SK-N-SH (cell line): ENCODE data around the gene ADCY10. TPM values are rescaled to one million over a fixed set of nuclear protein-coding genes. Genes with fewer than 3 reads are reported as not detected.

Experiments used
- CTCF ChIA-PET: fragments of 300-600, 350-600 bp; formaldehyde crosslinking; extraction: SDS; loops from one replicate; lab custom pipeline; 2021; lab: Yijun Ruan, JAX
- POLR2A ChIA-PET: fragments of 350-600 bp; sonication (Branson Sonifier 250); formaldehyde crosslinking; extraction: SDS; loops from one replicate; lab custom pipeline; 2020; ENCODE audit warnings: antibody characterized with exemption, inconsistent platforms; lab: Yijun Ruan, JAX
- DNase-seq: peaks from one replicate; pipeline ENCODE4 v3.0.0; 2012
- H2AFZ ChIP-seq: fragments of 200-600 bp; sonication (generic); 2 replicates; pipeline ENCODE4 v1.8.1; 2016; ENCODE audit warnings: antibody characterized with exemption, mild to moderate bottlenecking, low read depth
- H3F3A ChIP-seq: fragments of 200-600 bp; sonication (generic); replicated peaks from 2 replicates; pipeline ENCODE3; 2016; ENCODE audit warnings: antibody characterized with exemption, mild to moderate bottlenecking; ENCODE audit not compliant: insufficient read depth
- H3K27ac ChIP-seq, 2 experiments: fragments of 200-500 bp in 1 of 2; fragments of 200-600 bp in 1 of 2; sonication (Bioruptor generic) in 1 of 2; sonication (generic), shearing (Covaris generic) in 1 of 2; 2 replicates each; pipeline versions ENCODE4 v1.5.1 to v1.6.1; 2014 to 2016; ENCODE audit warnings: low read depth in 2 of 2, inconsistent platforms in 1 of 2, low read length in 1 of 2, mild to moderate bottlenecking in 1 of 2, mixed read lengths in 1 of 2
- H3K27me3 ChIP-seq: fragments of 200-600 bp; sonication (generic), shearing (Covaris generic); 2 replicates; pipeline ENCODE4 v1.6.1; 2016; ENCODE audit warnings: mixed run types; ENCODE audit not compliant: insufficient read depth
- H3K36me3 ChIP-seq, 2 experiments: fragments of 200-500 bp in 1 of 2; fragments of 200-600 bp in 1 of 2; sonication (Bioruptor generic) in 1 of 2; sonication (generic) in 1 of 2; replicated peaks in 1 of 2; 2 replicates each; pipeline versions ENCODE3 to v1.5.1; 2014 to 2016; ENCODE audit warnings: low read length in 1 of 2, mild to moderate bottlenecking in 1 of 2; ENCODE audit not compliant: insufficient read depth in 2 of 2, control insufficient read depth in 1 of 2
- H3K4me1 ChIP-seq, 2 experiments: fragments of 200-500 bp in 1 of 2; fragments of 200-600 bp in 1 of 2; sonication (Bioruptor generic) in 1 of 2; sonication (generic), shearing (Covaris generic) in 1 of 2; 2 replicates each; pipeline versions ENCODE4 v1.5.1 to v1.6.1; 2014 to 2016; ENCODE audit warnings: low read depth in 1 of 2, low read length in 1 of 2, mixed run types in 1 of 2; ENCODE audit not compliant: insufficient read depth in 2 of 2, control insufficient read depth in 1 of 2
- H3K4me2 ChIP-seq: fragments of 200-600 bp; sonication (generic), shearing (Covaris generic); 2 replicates; pipeline ENCODE4 v1.6.1; 2017; ENCODE audit warnings: mixed run types
- H3K4me3 ChIP-seq, 2 experiments: fragments of 200-500 bp in 1 of 2; fragments of 200-600 bp in 1 of 2; sonication (Bioruptor generic) in 1 of 2; sonication (generic), shearing (Covaris generic) in 1 of 2; 2 replicates each; pipeline versions ENCODE4 v1.5.1 to v1.8.1; 2014 to 2016; ENCODE audit warnings: low read depth in 2 of 2, inconsistent platforms in 1 of 2, low read length in 1 of 2, mild to moderate bottlenecking in 1 of 2, mixed read lengths in 1 of 2, moderate library complexity in 1 of 2
- H3K79me2 ChIP-seq: fragments of 200-600 bp; sonication (generic); 2 replicates; pipeline ENCODE4 v1.8.1; 2017; ENCODE audit warnings: mild to moderate bottlenecking; ENCODE audit not compliant: insufficient read depth
- H3K9ac ChIP-seq: fragments of 200-600 bp; sonication (generic); 2 replicates; pipeline ENCODE4 v1.6.1; 2017; ENCODE audit warnings: mixed run types
- H3K9me2 ChIP-seq: fragments of 200-600 bp; sonication (generic); 2 replicates; pipeline ENCODE4 v1.6.1; 2017; ENCODE audit warnings: mixed run types
- H3K9me3 ChIP-seq: fragments of 200-600 bp; sonication (generic); 2 replicates; pipeline ENCODE4 v1.6.1; 2017; ENCODE audit warnings: mixed run types, mild to moderate bottlenecking, moderate library complexity
- H4K20me1 ChIP-seq: fragments of 200-600 bp; sonication (generic); 2 replicates; pipeline ENCODE4 v1.6.1; 2017; ENCODE audit warnings: mild to moderate bottlenecking, mixed run types; ENCODE audit not compliant: insufficient read depth
- CTCF ChIP-seq: fragments of 200-600 bp; sonication (generic); IDR thresholded peaks from 2 replicates; pipeline ENCODE4 v1.6.1; 2017; ENCODE audit warnings: antibody characterized with exemption, mild to moderate bottlenecking, moderate library complexity
- ELF1 ChIP-seq: IDR thresholded peaks from 2 replicates; pipeline ENCODE4 v1.4.0; 2012
- EP300 ChIP-seq, 2 experiments: IDR thresholded peaks; 2 replicates each; pipeline versions ENCODE4 v1.4.0 to v1.6.1; 2012; ENCODE audit warnings: borderline replicate concordance in 1 of 2, low read depth in 1 of 2, low read length in 1 of 2
- FOSL2 ChIP-seq: IDR thresholded peaks from 2 replicates; pipeline ENCODE4 v1.4.0; 2012; ENCODE audit warnings: low read depth, mild to moderate bottlenecking, moderate library complexity, borderline replicate concordance
- GABPA ChIP-seq: IDR thresholded peaks from 2 replicates; pipeline ENCODE4 v1.4.0; 2012; ENCODE audit warnings: low read depth, mild to moderate bottlenecking
- IRF3 ChIP-seq: fragments of 150-350 bp; IDR thresholded peaks from 2 replicates; pipeline ENCODE4 v1.6.1; 2016; ENCODE audit warnings: mild to moderate bottlenecking, low read depth, low read length
- JUND ChIP-seq: IDR thresholded peaks from 2 replicates; pipeline ENCODE4 v1.4.0; 2012
- MXI1 ChIP-seq: IDR thresholded peaks from 2 replicates; pipeline ENCODE4 v1.6.1; 2012; ENCODE audit warnings: mild to moderate bottlenecking, low read depth, low read length, improper control_type of control experiment
- PBX3 ChIP-seq: IDR thresholded peaks from 2 replicates; pipeline ENCODE4; 2012
- POLR2AphosphoS5 ChIP-seq: IDR thresholded peaks from 2 replicates; pipeline ENCODE4 v1.6.1; 2012; ENCODE audit warnings: low read depth, low read length
- RAD21 ChIP-seq: IDR thresholded peaks from 2 replicates; pipeline ENCODE4 v1.6.1; 2012; ENCODE audit warnings: mild to moderate bottlenecking, low read length
- SIN3A ChIP-seq: IDR thresholded peaks from 2 replicates; pipeline ENCODE4 v1.6.1; 2012; ENCODE audit warnings: low read depth, mild to moderate bottlenecking, low read length, moderate library complexity, borderline replicate concordance
- TAF1 ChIP-seq: IDR thresholded peaks from 2 replicates; pipeline ENCODE4 v1.6.1; 2012; ENCODE audit warnings: low read depth, mild to moderate bottlenecking, low read length, moderate library complexity, borderline replicate concordance
- TCF12 ChIP-seq: IDR thresholded peaks from 2 replicates; pipeline ENCODE4 v1.4.0; 2012
- USF1 ChIP-seq: IDR thresholded peaks from 2 replicates; pipeline ENCODE4 v1.4.0; 2012; ENCODE audit warnings: low read depth, borderline replicate concordance
- YY1 ChIP-seq: IDR thresholded peaks from 2 replicates; pipeline ENCODE4 v1.4.0; 2012; ENCODE audit warnings: low read depth, mild to moderate bottlenecking
- ZBTB33 ChIP-seq: IDR thresholded peaks from 2 replicates; pipeline ENCODE4 v1.4.0; 2012; ENCODE audit warnings: low read depth, borderline replicate concordance
- WGBS: methylation state at CpG from one replicate; pipeline ENCODE4 v1.1.6; 2017; ENCODE audit warnings: low lambda C conversion rate; 5-methylcytosine and 5-hydroxymethylcytosine counted together
- polyA plus RNA-seq, 3 experiments: library from polyadenylated mRNA; depleted of rRNA; stranded (reverse); fragments of >200 nt; gene quantifications; 2 replicates each; pipeline ENCODE4 v1.2.3, GENCODE V29; 2012

Gene ADCY10
- polyA plus RNA-seq, 1 of the 3 experiments (the other 2 are of a cell fraction): 0.10 TPM

GRCh38 chr1:167842872-167843271 is 71.1 kb downstream of the ADCY10 start:
- no peak overlapping the region for H3K27ac ChIP-seq
- ChIA-PET POLR2A (no interaction called here), CTCF (no interaction called here)
- no peaks in the 10 kb centered on the region for H3K9me3 ChIP-seq
- no peak overlapping the region for H3K4me2 ChIP-seq
- WGBS: 98% methylated on average over 5 of the region's 5 CpGs
- H3K79me2 ChIP-seq: no peaks in the 10 kb centered on the region
- DNase-seq: no peak
- H2AFZ ChIP-seq: no peak overlapping the region
- no peaks in the 10 kb centered on the region for H3F3A ChIP-seq
- H3K9me2 ChIP-seq: no peaks in the 10 kb centered on the region
- no peaks in the 10 kb centered on the region for H4K20me1 ChIP-seq
- TF ChIP-seq GABPA (no peak), JUND (no peak), POLR2AphosphoS5 (no peak), ZBTB33 (no peak), FOSL2 (no peak), EP300 (IDR thresholded peaks at IDR 0.05; ENCODE audit: borderline replicate concordance in 1 of 2, low read depth in 1 of 2, low read length in 1 of 2) (no peak), RAD21 (no peak), YY1 (no peak)
- no peaks in the 10 kb centered on the region for H3K27me3 ChIP-seq
- H3K9ac ChIP-seq: no peak overlapping the region
- H3K36me3 ChIP-seq: no peaks in the 10 kb centered on the region
- H3K4me1 ChIP-seq: no peaks in the 10 kb centered on the region
- H3K4me3 ChIP-seq: no peak overlapping the region

GRCh38 chr1:167841530-167841929 is 72.4 kb downstream of the ADCY10 start:
- Histone ChIP-seq H3K79me2 (no peaks in the 10 kb centered on the region), H3K9me2 (no peaks in the 10 kb centered on the region), H3K4me2 (no peak overlapping the region), H3K36me3 (no peaks in the 10 kb centered on the region), H3K4me3 (no peak overlapping the region), H3K27ac (no peak overlapping the region), H4K20me1 (no peaks in the 10 kb centered on the region), H3K4me1 (no peaks in the 10 kb centered on the region), H2AFZ (no peak overlapping the region), H3K9ac (no peak overlapping the region), H3K9me3 (no peaks in the 10 kb centered on the region), H3K27me3 (no peaks in the 10 kb centered on the region), H3F3A (no peaks in the 10 kb centered on the region)
- ChIA-PET POLR2A (no interaction called here), CTCF (no interaction called here)
- DNase-seq: no peak
- 52% methylated on average over 3 of the region's 3 CpGs for WGBS
- no peak for TF ChIP-seq USF1
- no peak for TF ChIP-seq TCF12
- TF ChIP-seq SIN3A: no peak
- TF ChIP-seq RAD21: no peak

GRCh38 chr1:167839009-167839408 is 74.9 kb downstream of the ADCY10 start:
- Histone ChIP-seq H3K36me3 (no peaks in the 10 kb centered on the region), H3K9ac (no peak overlapping the region), H3K79me2 (no peaks in the 10 kb centered on the region), H3K4me2 (no peak overlapping the region), H3K27me3 (no peaks in the 10 kb centered on the region), H3K27ac (no peak overlapping the region), H3K4me1 (no peaks in the 10 kb centered on the region), H4K20me1 (no peaks in the 10 kb centered on the region), H3K9me3 (no peaks in the 10 kb centered on the region), H3F3A (no peaks in the 10 kb centered on the region), H3K4me3 (no peak overlapping the region), H3K9me2 (no peaks in the 10 kb centered on the region), H2AFZ (no peak overlapping the region)
- no peak for DNase-seq
- POLR2A ChIA-PET: no interaction called here
- WGBS: 70% methylated on average over 2 of the region's 2 CpGs
- CTCF ChIA-PET: no interaction called here
- no peak for TF ChIP-seq JUND
- TF ChIP-seq ELF1: no peak
- TF ChIP-seq CTCF: no peak
- TF ChIP-seq PBX3: no peak
- TF ChIP-seq YY1: no peak
- no peak for TF ChIP-seq POLR2AphosphoS5
- TF ChIP-seq TCF12: no peak
- no peak for TF ChIP-seq IRF3
- no peak for TF ChIP-seq FOSL2
- TF ChIP-seq MXI1: no peak
- no peak for TF ChIP-seq TAF1
- TF ChIP-seq EP300 (IDR thresholded peaks at IDR 0.05; ENCODE audit: borderline replicate concordance in 1 of 2, low read depth in 1 of 2, low read length in 1 of 2): no peak
